PFSK-1 (cell line): ENCODE measurements around the gene CAPN5.

Experiments used
- FOXP2 ChIP-seq: optimal IDR thresholded peaks from 2 replicates; pipeline ENCODE3; 2011; ENCODE audit warnings: borderline replicate concordance, control low read depth, inconsistent platforms; ENCODE audit not compliant: insufficient read depth; ENCODE audit errors: extremely low read length, extremely low read depth
- POLR2AphosphoS5 ChIP-seq: IDR thresholded peaks from 2 replicates; pipeline ENCODE4 v1.6.1; 2012; ENCODE audit warnings: low read depth, mild to moderate bottlenecking, control low read depth, low read length, moderate library complexity
- REST ChIP-seq, 2 experiments: IDR thresholded peaks; 2 replicates each; pipeline versions ENCODE4 v1.6.1 to v1.8.0; 2011 to 2012; ENCODE audit warnings: low read depth in 2 of 2, low read length in 2 of 2, control low read depth in 1 of 2, inconsistent platforms in 1 of 2, mild to moderate bottlenecking in 1 of 2, moderate library complexity in 1 of 2; ENCODE audit not compliant: insufficient read depth in 1 of 2
- SIN3A ChIP-seq: IDR thresholded peaks from 2 replicates; pipeline ENCODE4 v1.6.1; 2012; ENCODE audit warnings: mild to moderate bottlenecking, low read length, moderate library complexity, borderline replicate concordance; ENCODE audit not compliant: insufficient read depth
- TAF1 ChIP-seq: IDR thresholded peaks from 2 replicates; pipeline ENCODE4 v1.6.1; 2012; ENCODE audit warnings: low read length, control low read depth, borderline replicate concordance; ENCODE audit not compliant: insufficient read depth

CAPN5 gene

GRCh38 chr11:77117492-77117891 lies 50.7 kb downstream of the CAPN5 start:
- no peak for TF ChIP-seq FOXP2
- TF ChIP-seq SIN3A = no peak
- no peak for TF ChIP-seq POLR2AphosphoS5
- no peak for TF ChIP-seq TAF1
- no peak for TF ChIP-seq REST (IDR thresholded peaks at IDR 0.05; ENCODE audit: insufficient read depth in 1 of 2, low read depth in 2 of 2, low read length in 2 of 2)

GRCh38 chr11:77118086-77118485 lies 51.3 kb downstream of the CAPN5 start:
- no peak for TF ChIP-seq SIN3A
- no peak for TF ChIP-seq REST (IDR thresholded peaks at IDR 0.05; ENCODE audit: insufficient read depth in 1 of 2, low read depth in 2 of 2, low read length in 2 of 2)
- no peak for TF ChIP-seq POLR2AphosphoS5
- TF ChIP-seq TAF1 = no peak
- TF ChIP-seq FOXP2 = no peak

DNA sequence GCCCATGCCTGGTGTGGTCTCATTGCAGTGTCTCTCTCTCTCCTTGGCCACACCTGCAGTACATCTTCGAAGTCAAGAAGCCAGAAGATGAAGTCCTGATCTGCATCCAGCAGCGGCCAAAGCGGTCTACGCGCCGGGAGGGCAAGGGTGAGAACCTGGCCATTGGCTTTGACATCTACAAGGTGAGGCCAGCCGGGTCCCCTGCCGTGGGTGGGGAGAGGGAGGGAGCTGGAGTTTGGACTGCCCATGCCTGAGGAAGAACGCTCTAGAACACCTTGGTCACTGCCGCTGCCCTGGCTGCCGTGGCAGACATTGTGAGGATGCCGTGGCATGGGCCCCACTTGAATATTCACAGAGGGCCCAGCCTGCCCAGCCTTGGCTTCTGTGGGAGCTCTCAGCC lies 52.2 kb downstream of the CAPN5 start:
- no peak for TF ChIP-seq POLR2AphosphoS5
- no peak for TF ChIP-seq SIN3A
- no peak for TF ChIP-seq FOXP2
- no peak for TF ChIP-seq REST (IDR thresholded peaks at IDR 0.05; ENCODE audit: insufficient read depth in 1 of 2, low read depth in 2 of 2, low read length in 2 of 2)
- no peak for TF ChIP-seq TAF1

DNA sequence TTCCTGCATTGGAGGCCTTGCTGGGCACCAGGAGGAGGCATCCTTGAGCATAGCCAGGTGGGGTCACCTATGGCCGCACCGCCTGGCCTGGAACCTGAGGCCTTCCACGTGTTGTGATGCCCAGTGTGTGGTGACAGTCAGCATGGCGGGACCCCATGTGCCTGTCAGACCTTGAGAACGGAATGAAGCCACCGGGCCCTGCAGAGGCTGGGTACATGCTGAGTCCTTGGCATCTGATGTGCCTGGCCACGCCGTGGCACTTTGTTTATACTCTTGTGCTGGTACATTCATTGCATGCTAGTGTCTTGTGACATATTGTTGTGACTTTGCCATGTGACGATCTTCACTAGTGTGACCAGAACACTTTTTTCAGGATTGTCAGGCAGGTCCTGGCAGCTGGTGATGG lies 52.8 kb downstream of the CAPN5 start:
- TF ChIP-seq POLR2AphosphoS5 (no peak), SIN3A (no peak), REST (IDR thresholded peaks at IDR 0.05; ENCODE audit: insufficient read depth in 1 of 2, low read depth in 2 of 2, low read length in 2 of 2) (no peak), TAF1 (no peak), FOXP2 (no peak)

- TF ChIP-seq SIN3A (no peak), FOXP2 (no peak), TAF1 (no peak), REST (IDR thresholded peaks at IDR 0.05; ENCODE audit: insufficient read depth in 1 of 2, low read depth in 2 of 2, low read length in 2 of 2) (no peak), POLR2AphosphoS5 (no peak)
Observed at GRCh38 chr11:77120571-77120970, 53.8 kb downstream of the CAPN5 start.
